Activated CD4-positive, alpha-beta T cell treated with anti-CD3 and anti-CD28 coated beads, Interleukin-2, amount 10 ng/mL, durations not matched to agents 7 days and 5 days (primary cell): Measurements from ENCODE around the gene TSPEAR. TPM values are rescaled to one million over a fixed set of nuclear protein-coding genes. Genes with fewer than 3 reads are reported as not detected.
"Not testable (repeated sequence)": the region's sequence is repeated elsewhere in the genome, so short reads cannot be mapped to it uniquely, and the experiment has no call there.

ENCODE experiments used
- CTCF ChIA-PET: fragments of 350-600 bp; sonication (Branson Sonifier 250); formaldehyde crosslinking; loops from one replicate; lab custom pipeline; 2021; ENCODE audit warnings: antibody characterized with exemption; lab: Charles Lee
- POLR2A ChIA-PET: fragments of 350-600 bp; sonication (Branson Sonifier 250); formaldehyde crosslinking; loops from one replicate; lab custom pipeline; 2021; ENCODE audit warnings: antibody characterized with exemption; lab: Charles Lee
- DNase-seq: peaks from one replicate; pipeline ENCODE4 v3.0.0-alpha.2; 2020
- H3K27ac Mint-ChIP-seq: one replicate; pipeline ENCODE4 v1.8.0; 2021; ENCODE audit warnings: mild to moderate bottlenecking, moderate library complexity, mixed read lengths
- H3K27me3 Mint-ChIP-seq: one replicate; pipeline ENCODE4 v1.8.0; 2021; ENCODE audit warnings: mixed read lengths
- H3K36me3 Mint-ChIP-seq: one replicate; pipeline ENCODE4 v1.8.0; 2021; ENCODE audit warnings: low read depth, mixed read lengths
- H3K4me1 Mint-ChIP-seq: one replicate; pipeline ENCODE4 v1.8.0; 2021; ENCODE audit warnings: mixed read lengths
- H3K4me3 Mint-ChIP-seq: one replicate; pipeline ENCODE4 v1.8.0; 2021; ENCODE audit warnings: mild to moderate bottlenecking, moderate library complexity, mixed read lengths
- H3K9me3 Mint-ChIP-seq: one replicate; pipeline ENCODE4 v1.8.0; 2021; ENCODE audit warnings: mixed read lengths
- total RNA-seq, 2 experiments: library from RNA; stranded (reverse); gene quantifications; one replicate each; pipeline ENCODE4 v1.2.3, GENCODE V29; 2021

TSPEAR gene
- total RNA-seq, 2 experiments from 2014 or later: not detected

DNA sequence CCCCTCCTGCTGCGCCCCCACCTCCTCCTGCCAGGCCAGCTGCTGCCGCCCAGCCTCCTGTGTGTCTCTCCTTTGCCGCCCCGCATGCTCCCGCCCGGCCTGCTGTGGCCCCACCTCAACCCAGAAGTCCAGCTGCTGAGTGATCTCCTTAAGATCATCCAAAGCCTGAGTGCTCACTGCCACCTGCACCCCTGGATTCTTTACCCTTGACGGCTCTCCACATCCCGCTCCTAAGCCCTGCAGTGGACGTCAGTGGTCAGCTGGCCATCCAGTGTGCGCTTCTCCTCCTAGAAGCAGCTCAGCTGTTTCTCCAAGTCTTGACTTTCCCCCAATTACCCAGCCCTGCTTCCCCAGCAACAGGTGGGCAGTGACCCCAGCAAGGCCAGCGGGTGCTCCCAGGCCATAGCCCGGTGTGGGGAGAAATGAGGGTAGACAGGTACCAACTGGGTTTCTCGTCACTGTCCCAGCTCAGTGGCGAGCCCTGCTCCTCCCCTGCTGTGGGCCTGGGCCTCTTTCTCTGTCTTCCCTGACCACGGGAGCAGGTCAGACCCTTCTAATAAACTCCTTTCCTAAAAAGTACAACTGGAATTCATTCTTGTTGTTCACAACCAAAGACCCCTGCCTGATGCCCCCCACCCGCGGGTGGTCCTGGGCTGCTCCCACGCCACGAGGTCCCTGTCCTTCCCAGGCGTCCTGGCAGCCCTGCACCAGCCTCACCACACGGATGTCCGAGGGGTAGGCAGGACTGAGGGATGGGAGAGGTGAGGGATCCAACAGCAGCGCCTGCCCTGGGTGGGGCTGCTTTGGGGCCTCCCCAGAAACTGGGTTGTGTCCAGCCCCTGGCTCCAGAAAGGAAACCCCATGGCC, 109.5 kb downstream of the TSPEAR start:
- Mint-ChIP-seq H3K9me3 (peaks cover 11% of the 10 kb centered on the region), H3K27me3 (peaks cover 17% of the 10 kb centered on the region), H3K27ac (no peak overlapping the region), H3K36me3 (no peaks in the 10 kb centered on the region), H3K4me1 (no peaks in the 10 kb centered on the region), H3K4me3 (no peak overlapping the region)
- POLR2A ChIA-PET: no interaction called here
- CTCF ChIA-PET: interaction anchor here (0.5 to 0.6 kb wide), 2 partner anchors 13 to 57 kb away, joined by 3 to 5 read pairs; no protein-coding TSS in a partner anchor
- no peak for DNase-seq

GRCh38 chr21:44601091-44601490, 110.3 kb downstream of the TSPEAR start:
- H3K9me3 Mint-ChIP-seq: peaks cover 11% of the 10 kb centered on the region
- H3K27me3 Mint-ChIP-seq: peaks cover 16% of the 10 kb centered on the region
- POLR2A ChIA-PET, H3K4me3 Mint-ChIP-seq, H3K36me3 Mint-ChIP-seq, DNase-seq, H3K27ac Mint-ChIP-seq, H3K4me1 Mint-ChIP-seq: not testable (repeated sequence)
- CTCF ChIA-PET: interaction anchor here (0.5 to 0.6 kb wide), 2 partner anchors 14 to 57 kb away, joined by 3 to 5 read pairs; no protein-coding TSS in a partner anchor

DNA sequence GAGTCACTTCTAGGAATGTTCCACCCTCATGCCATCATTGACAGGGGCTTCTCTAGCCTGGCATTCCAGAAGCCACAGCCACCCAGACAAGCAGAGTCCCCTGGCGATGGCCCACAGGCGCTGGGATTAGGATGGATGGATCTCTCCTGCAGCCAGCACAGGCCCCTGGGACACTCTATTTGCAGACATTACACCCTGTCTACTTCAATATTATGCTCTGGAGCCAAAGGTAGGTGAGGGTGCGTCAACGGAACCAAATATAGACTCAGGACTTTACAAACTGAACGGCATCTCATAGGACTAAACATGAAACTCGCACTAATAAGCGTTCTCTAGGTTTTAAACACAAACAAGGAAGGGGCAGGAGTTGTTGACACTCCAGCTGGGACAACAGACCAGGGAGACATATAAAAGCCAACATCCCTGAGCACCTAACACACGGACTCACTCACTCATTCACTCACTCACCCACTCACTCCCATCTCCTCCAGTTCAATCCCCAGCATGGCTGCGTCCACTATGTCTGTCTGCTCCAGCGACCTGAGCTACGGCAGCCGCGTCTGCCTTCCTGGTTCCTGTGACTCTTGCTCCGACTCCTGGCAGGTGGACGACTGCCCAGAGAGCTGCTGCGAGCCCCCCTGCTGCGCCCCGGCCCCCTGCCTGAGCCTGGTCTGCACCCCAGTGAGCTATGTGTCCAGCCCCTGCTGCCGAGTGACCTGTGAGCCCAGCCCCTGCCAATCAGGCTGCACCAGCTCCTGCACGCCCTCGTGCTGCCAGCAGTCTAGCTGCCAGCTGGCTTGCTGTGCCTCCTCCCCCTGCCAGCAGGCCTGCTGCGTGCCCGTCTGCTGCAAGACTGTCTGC, 111.0 kb downstream of the TSPEAR start, which contains the start of gene KRTAP10-7:
Gene KRTAP10-7 (plus strand): TSS at position 480 of the 861 bp plus-strand sequence. CDS start 25 bp downstream, at position 505.
- H3K36me3 Mint-ChIP-seq, H3K4me3 Mint-ChIP-seq, POLR2A ChIA-PET, H3K4me1 Mint-ChIP-seq, DNase-seq, CTCF ChIA-PET, H3K27ac Mint-ChIP-seq: not testable (repeated sequence)
- Mint-ChIP-seq H3K9me3 (peaks cover 11% of the 10 kb centered on the region), H3K27me3 (peaks cover 14% of the 10 kb centered on the region)

GRCh38 chr21:44599264-44600029, 111.9 kb downstream of the TSPEAR start:
- Mint-ChIP-seq H3K27me3 (peaks cover 11% of the 10 kb centered on the region), H3K4me1 (no peaks in the 10 kb centered on the region), H3K9me3 (peaks cover 5% of the 10 kb centered on the region), H3K27ac (no peak overlapping the region), H3K4me3 (no peak overlapping the region), H3K36me3 (no peaks in the 10 kb centered on the region)
- POLR2A ChIA-PET: no interaction called here
- CTCF ChIA-PET: no interaction called here
- no peak for DNase-seq

- no peak for DNase-seq
- ChIA-PET CTCF (interaction anchor here (1.2 kb wide), 1 partner anchor 28 kb away, joined by 3 read pairs; no protein-coding TSS in a partner anchor), POLR2A (no interaction called here)
- Mint-ChIP-seq H3K4me3 (no peak overlapping the region), H3K4me1 (peaks cover 1% of the 10 kb centered on the region), H3K36me3 (no peaks in the 10 kb centered on the region), H3K27me3 (peaks cover 11% of the 10 kb centered on the region), H3K9me3 (peaks cover 4% of the 10 kb centered on the region), H3K27ac (no peak overlapping the region)
Measured at GRCh38 chr21:44598061-44598460, 113.3 kb downstream of the TSPEAR start.

DNA sequence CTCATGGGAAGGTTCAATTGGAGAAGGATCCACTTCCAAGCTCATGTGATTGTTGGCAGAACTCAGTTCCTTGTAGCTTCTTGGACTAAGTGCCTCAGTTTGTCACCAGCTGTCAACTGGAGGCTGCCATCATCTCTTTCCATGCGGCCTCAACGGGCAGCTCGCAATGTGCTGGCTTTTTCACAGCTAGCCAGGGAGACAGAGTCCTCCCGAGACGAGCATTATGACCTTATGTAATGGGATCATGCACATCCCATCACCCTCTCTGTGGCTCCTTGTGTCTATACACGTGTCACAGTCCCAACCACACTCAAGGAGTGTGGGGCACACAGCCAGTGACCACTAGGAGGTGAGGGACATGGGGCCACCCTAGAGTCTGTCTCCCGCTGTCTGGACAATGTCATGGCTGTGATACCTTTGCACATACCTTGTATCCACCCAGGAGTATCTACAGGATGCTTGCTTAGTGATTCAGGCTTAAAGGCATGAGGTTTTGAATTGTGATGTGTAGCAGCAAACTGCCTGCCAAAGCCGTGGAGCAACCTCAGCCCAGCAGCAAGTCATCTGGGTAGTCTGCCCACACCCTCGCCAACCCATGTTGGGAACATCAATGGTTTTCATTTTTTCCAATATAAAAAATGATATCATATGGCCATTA, 115.2 kb downstream of the TSPEAR start:
- ChIA-PET POLR2A (no interaction called here), CTCF (interaction anchor here (0.9 to 2.1 kb wide), 2 partner anchors 13 to 22 kb away, joined by 4 to 6 read pairs; no protein-coding TSS in a partner anchor)
- peaks cover 1% of the 10 kb centered on the region for H3K4me1 Mint-ChIP-seq

GRCh38 chr21:44595524-44595923, 115.8 kb downstream of the TSPEAR start:
- H3K27ac Mint-ChIP-seq: no peak overlapping the region
- no peak overlapping the region for H3K4me3 Mint-ChIP-seq
- H3K36me3 Mint-ChIP-seq: no peaks in the 10 kb centered on the region
- ChIA-PET POLR2A (no interaction called here), CTCF (interaction anchor here (0.9 to 2.1 kb wide), 2 partner anchors 12 to 21 kb away, joined by 4 to 6 read pairs; no protein-coding TSS in a partner anchor)
- peaks cover 11% of the 10 kb centered on the region for H3K27me3 Mint-ChIP-seq
- no peak for DNase-seq
- peaks cover 1% of the 10 kb centered on the region for H3K4me1 Mint-ChIP-seq
- H3K9me3 Mint-ChIP-seq: peaks cover 4% of the 10 kb centered on the region

More for the DNA sequence above, 115.2 kb downstream of the TSPEAR start:
- Mint-ChIP-seq H3K27me3 (peaks cover 11% of the 10 kb centered on the region), H3K4me3 (no peak overlapping the region), H3K9me3 (peaks cover 4% of the 10 kb centered on the region), H3K27ac (no peak overlapping the region), H3K36me3 (no peaks in the 10 kb centered on the region)
- DNase-seq: no peak

- Mint-ChIP-seq H3K9me3 (peaks cover 4% of the 10 kb centered on the region), H3K27me3 (peaks cover 11% of the 10 kb centered on the region), H3K4me1 (peaks cover 1% of the 10 kb centered on the region), H3K36me3 (no peaks in the 10 kb centered on the region), H3K27ac (no peak overlapping the region), H3K4me3 (no peak overlapping the region)
- CTCF ChIA-PET: interaction anchor here (0.7 to 2.1 kb wide), 2 partner anchors 11 to 25 kb away, joined by 3 to 6 read pairs; no protein-coding TSS in a partner anchor
- POLR2A ChIA-PET: no interaction called here
- no peak for DNase-seq
Measured at GRCh38 chr21:44594406-44594916, 116.9 kb downstream of the TSPEAR start.

- Mint-ChIP-seq H3K4me3 (no peak overlapping the region), H3K9me3 (peaks cover 4% of the 10 kb centered on the region), H3K27me3 (peaks cover 11% of the 10 kb centered on the region), H3K36me3 (no peaks in the 10 kb centered on the region), H3K27ac (no peak overlapping the region), H3K4me1 (peaks cover 1% of the 10 kb centered on the region)
- ChIA-PET POLR2A (no interaction called here), CTCF (no interaction called here)
- DNase-seq: no peak
Measured at GRCh38 chr21:44593598-44594405, 117.6 kb downstream of the TSPEAR start.

DNA sequence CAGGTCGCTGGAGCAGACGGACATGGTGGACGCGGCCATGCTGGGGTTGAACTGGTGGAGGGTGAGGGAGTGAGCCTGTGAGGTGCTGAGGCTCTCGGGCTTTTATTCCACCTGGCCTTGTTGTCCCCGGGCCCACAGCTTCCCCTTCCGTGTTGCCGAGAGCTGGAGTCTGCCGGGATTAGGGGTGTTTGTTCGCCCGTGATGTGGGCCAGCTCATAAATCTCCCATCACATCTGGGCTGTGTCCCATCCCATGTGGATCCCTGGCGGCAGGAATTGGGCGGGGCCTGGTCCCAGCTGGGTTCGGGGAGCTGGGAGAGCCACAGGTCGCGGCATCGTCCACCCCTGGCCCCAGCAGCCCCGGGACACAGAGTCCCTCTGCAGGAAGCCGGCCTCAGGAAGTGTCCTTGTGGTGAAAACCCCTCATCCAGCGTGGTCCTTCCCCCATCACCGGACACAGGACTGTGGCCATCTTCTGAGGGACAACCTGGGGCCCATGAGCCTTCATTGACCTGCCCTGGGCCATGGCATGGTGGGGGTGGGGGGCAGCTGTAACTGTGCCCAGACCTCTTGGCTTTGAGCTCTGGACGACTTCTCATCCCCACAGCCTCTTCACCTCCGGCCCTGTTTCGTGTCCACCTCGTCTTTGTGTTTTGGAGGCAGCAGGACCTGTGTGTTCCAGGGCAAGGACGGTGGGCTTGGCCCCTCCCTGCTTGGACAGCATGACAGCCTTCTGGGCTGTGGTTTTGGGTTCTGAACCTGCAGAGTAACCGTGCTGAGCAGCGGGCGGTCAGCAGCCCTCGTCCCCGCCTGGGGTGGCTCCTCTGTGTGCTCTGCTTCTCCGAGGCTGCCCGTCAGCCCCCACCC, 118.7 kb downstream of the TSPEAR start, which contains the start of gene KRTAP10-6:
Gene KRTAP10-6 (minus strand): TSS at position 60 of the 866 bp plus-strand sequence. CDS start 21 bp downstream, at position 39.
- ChIA-PET CTCF (no interaction called here), POLR2A (no interaction called here)
- Mint-ChIP-seq H3K27ac (no peak within 1 kb of the TSS), H3K36me3 (no peaks in the 10 kb centered on the region), H3K4me3 (no peak within 1 kb of the TSS), H3K27me3 (peaks cover 9% of the 10 kb centered on the region), H3K9me3 (no peaks in the 10 kb centered on the region), H3K4me1 (peaks cover 1% of the 10 kb centered on the region)
- DNase-seq: no peak
